GM06990 (cell line): ENCODE results near the gene COPS8.

Experiments used
- DNase-seq: peaks from one replicate; pipeline ENCODE4 v3.0.0-alpha.2; 2011; ENCODE audit not compliant: insufficient read length; ENCODE audit errors: extremely low read depth
- H3K27me3 ChIP-seq: replicated peaks from 2 replicates; pipeline ENCODE4 v1.6.0; 2011; ENCODE audit warnings: low read length; ENCODE audit not compliant: control insufficient read depth, insufficient read depth
- H3K36me3 ChIP-seq: 2 replicates; pipeline ENCODE4 v1.5.1; 2011; ENCODE audit warnings: low read length; ENCODE audit not compliant: control insufficient read depth, insufficient read depth
- H3K4me3 ChIP-seq: replicated peaks from 2 replicates; pipeline ENCODE4 v1.5.1; 2011; ENCODE audit warnings: low read depth, mild to moderate bottlenecking, control low read depth, low read length
- CTCF ChIP-seq: IDR thresholded peaks from 2 replicates; pipeline ENCODE4 v1.5.1; 2011; ENCODE audit warnings: low read length, control low read depth, mild to moderate bottlenecking, inconsistent platforms; ENCODE audit not compliant: insufficient read depth, poor library complexity, severe bottlenecking

COPS8 gene

GRCh38 chr2:237060534-237061312 is 25.0 kb upstream of the COPS8 start:
- peak; percentile 59 for TF ChIP-seq CTCF
- H3K36me3 ChIP-seq = no peaks in the 10 kb centered on the region
- DNase-seq = peak; percentile 24
- H3K27me3 ChIP-seq = no peaks in the 10 kb centered on the region
- no peak overlapping the region for H3K4me3 ChIP-seq

- Histone ChIP-seq H3K27me3 (no peaks in the 10 kb centered on the region), H3K36me3 (no peaks in the 10 kb centered on the region), H3K4me3 (no peak overlapping the region)
- TF ChIP-seq CTCF = no peak
- DNase-seq = no peak
Observed at GRCh38 chr2:237061356-237061755, 24.3 kb upstream of the COPS8 start.

GRCh38 chr2:237062585-237062984 is 23.1 kb upstream of the COPS8 start:
- TF ChIP-seq CTCF = no peak
- no peak for DNase-seq
- Histone ChIP-seq H3K27me3 (no peaks in the 10 kb centered on the region; the same call in 1 of the 2 replicates), H3K36me3 (no peaks in the 10 kb centered on the region), H3K4me3 (no peak overlapping the region)

- H3K27me3 ChIP-seq = no peaks in the 10 kb centered on the region; the same call in 1 of the 2 replicates
- H3K36me3 ChIP-seq = no peaks in the 10 kb centered on the region
- no peak overlapping the region for H3K4me3 ChIP-seq
- DNase-seq = no peak
- no peak for TF ChIP-seq CTCF
Observed at GRCh38 chr2:237064203-237065070, 21.3 kb upstream of the COPS8 start.

GRCh38 chr2:237065071-237065377 is 20.7 kb upstream of the COPS8 start:
- no peak for TF ChIP-seq CTCF
- Histone ChIP-seq H3K4me3 (no peak overlapping the region), H3K27me3 (no peaks in the 10 kb centered on the region; the same call in 1 of the 2 replicates), H3K36me3 (no peaks in the 10 kb centered on the region)
- DNase-seq = no peak
